ENCODE data around the gene RGS8.

The RGS8 gene

DNA sequence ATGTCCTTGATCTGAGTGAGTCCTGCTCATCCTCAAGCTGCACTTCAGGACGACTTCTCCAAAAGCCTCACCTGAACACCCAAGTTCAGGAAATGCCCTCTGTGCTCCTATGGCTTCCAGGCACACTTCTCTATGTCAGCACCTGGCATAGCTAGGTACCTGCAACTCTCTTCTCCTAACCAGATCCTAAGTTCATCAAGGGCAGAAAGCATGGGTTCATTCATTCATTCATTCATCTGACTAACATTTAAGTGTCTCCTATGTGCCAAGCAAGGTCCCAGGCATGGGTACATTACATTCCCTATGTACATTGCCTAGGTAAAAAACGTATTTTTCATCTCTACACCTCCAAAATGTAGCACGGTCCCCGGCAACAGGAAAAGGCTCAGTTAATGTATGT, 4.0 kb downstream of the RGS8 start:
- TF ChIP-seq, protein P1, sequence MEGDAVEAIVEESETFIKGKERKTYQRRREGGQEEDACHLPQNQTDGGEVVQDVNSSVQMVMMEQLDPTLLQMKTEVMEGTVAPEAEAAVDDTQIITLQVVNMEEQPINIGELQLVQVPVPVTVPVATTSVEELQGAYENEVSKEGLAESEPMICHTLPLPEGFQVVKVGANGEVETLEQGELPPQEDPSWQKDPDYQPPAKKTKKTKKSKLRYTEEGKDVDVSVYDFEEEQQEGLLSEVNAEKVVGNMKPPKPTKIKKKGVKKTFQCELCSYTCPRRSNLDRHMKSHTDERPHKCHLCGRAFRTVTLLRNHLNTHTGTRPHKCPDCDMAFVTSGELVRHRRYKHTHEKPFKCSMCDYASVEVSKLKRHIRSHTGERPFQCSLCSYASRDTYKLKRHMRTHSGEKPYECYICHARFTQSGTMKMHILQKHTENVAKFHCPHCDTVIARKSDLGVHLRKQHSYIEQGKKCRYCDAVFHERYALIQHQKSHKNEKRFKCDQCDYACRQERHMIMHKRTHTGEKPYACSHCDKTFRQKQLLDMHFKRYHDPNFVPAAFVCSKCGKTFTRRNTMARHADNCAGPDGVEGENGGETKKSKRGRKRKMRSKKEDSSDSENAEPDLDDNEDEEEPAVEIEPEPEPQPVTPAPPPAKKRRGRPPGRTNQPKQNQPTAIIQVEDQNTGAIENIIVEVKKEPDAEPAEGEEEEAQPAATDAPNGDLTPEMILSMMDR (conservative IDR thresholded peaks at IDR 0.05), result no peak
- no peak overlapping the region for H3K27ac ChIP-seq

DNA sequence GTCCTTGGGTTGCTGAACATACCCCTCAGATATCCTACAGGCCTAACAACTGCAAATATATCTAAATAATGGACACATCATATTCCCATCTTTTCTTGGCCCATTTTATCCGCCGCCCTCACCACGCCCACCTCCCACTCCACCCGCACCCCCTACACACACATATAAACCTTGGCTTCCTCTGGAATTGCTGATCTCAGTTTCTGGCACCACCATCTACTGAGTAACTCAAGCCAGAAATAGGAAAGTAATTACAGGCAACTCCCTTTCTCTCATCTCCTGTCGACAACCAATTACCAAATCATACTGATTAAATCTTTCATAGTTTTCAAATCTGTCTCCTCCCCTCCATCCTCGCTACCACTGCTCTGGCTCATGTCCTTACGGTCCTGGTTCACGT, 4.7 kb downstream of the RGS8 start:
- TF ChIP-seq, protein P1 (conservative IDR thresholded peaks at IDR 0.05), result no peak
- no peak overlapping the region for H3K27ac ChIP-seq

DNA sequence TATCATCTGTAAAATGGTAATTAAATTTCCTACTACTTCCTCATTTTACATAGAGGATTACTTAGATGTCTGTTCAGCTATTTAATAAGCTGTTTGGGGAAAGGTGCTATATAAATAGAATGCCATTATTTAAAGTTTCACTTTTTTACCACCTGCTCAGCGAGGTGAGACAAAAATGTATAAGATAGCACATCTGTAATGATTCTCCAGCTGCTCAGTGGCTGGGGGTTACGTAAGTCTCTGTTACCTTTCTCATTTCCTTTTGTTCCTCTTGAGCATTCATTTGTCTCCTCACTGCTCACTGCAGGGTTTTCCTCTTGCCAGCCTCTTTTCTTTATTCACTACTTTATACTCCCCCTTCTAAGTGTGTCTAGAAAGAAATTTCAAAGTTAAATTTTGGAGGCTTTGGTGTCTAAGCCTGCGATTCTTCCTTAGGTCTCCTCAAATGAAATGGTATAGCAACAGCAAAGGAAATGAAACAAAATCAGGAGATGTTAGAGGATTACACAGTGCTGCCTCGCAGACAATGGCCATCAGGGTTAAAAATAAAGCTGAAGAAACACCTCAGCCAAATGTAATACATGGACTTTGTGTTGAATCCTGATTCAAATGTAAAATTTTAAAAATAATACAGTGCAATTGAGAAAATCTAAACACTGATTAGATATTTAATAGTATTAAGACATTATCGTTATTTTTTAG, 6.8 kb downstream of the RGS8 start:
- TF ChIP-seq, protein P1 (conservative IDR thresholded peaks at IDR 0.05), result no peak
- no peak overlapping the region for H3K27ac ChIP-seq

DNA sequence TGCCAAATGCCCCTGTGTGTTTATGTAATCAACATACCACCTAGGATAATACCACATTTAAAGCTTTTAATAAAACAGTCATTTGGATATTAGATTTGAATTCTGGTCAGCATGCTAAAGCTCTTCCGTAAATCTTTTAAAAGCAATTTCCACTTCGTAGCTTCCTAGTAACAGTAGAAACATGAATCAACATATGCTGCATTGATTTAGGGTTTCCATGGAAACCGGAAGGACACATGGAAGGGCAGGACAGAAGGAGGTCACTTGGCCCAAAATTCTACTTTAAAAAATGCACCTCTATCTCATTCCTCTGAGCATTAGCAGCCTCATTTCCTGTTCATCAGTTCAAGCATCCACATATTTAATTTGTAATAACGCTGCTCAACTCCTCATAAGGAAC, 8.1 kb downstream of the RGS8 start:
- H3K27ac ChIP-seq, result no peak overlapping the region

DNA sequence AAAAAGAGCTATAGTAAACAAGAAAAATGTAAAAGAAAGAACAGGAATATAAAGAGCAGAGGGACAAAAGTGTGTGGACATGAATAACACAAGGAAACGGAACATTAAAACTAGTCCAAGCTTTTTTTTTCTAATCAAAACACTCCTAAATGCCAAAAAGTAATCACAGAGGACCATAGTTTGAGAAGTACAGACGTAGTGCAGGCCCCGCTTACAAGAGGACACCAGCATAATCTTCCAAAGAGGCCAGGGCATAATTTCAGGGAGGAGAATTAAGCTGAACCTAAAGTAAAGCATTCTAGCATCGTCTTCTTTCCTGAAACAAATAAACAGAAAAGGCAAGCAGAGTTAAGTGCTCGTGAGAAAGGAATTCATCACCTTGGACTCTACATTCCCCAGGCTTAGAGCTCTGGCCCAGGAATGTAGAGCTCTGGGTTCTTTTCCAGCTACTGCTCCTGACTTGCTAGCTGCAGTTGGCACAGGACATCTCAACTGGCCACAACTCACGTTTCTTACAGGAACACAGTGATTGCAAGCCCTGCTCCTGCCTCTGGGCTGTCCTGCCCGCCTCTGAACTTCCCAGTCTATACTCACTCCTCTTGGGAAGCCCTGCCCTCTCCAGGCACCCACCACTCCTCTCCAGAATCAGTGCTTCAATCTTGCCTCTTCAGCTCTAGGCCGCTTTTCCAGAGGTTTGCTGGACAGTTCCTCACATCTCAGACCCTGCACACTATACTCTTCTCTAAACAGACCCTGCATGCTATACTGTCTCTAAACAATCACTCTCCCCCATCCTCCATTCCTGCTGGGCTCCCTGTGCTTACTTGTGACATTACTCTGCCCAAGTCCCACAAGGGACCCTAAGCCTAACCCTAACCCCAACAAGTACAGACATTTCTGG, 9.8 kb downstream of the RGS8 start:
- no peak overlapping the region for H3K27ac ChIP-seq
- TF ChIP-seq, protein P1 (conservative IDR thresholded peaks at IDR 0.05), result no peak

More for the DNA sequence above, 8.1 kb downstream of the RGS8 start:
- TF ChIP-seq, protein P1 (conservative IDR thresholded peaks at IDR 0.05), result no peak

DNA sequence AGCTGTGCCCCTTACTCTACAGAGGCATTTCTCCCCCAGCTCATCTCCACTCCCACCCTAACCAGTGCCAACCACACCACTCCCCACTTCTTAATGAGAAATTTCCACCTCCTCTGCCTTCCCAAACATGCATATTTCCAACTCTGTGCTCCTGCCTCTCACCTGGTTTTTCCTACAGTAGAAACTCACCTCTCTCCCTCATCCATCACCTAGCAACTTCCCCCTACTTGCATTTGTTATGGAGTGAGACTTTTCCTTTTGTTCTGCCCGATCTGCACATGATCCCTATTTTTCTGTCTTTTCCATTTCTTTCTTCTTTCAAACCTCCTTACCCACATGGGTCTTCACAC, 11.9 kb downstream of the RGS8 start:
- H3K27ac ChIP-seq, result no peak overlapping the region
- TF ChIP-seq, protein P1 (conservative IDR thresholded peaks at IDR 0.05), result no peak

DNA sequence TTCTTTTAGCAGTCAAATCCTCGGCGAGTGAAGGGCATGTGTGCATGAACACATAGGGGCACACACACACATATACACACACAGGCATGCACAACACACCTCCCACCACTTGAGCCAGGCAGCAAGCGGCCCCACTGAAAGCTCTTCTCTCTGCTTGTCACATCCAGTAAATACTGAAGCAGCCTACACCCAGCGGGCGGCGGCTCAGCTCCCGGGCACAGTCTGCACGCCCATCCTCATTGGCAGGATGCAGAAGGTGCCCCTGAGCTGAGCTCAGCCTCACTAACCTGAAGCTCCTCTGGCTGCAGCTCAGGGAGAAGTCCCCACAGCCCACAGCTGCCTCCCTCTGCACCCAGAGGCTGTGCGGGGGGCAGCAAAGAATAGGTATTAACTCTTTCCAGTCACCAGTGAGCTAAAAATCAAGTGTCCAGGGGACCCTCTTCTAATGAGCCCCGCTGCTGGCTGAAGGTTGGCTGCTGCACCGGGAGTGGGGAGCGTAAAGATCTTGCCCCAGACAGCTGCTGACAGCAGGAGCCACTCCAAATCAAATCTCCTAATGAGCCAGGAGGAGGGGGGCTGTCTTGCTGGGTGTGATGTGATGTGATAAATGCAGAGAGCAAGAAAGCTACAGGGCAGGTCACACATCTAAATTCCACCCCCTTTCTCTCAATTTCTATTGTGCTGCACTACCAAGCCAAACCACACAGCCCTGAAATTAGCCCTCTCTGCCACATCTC, 12.5 kb downstream of the RGS8 start:
- TF ChIP-seq, protein P1 (conservative IDR thresholded peaks at IDR 0.05), result no peak
- H3K27ac ChIP-seq, result no peak overlapping the region

Data from VCaP (cell line).